ENCODE results near the gene FADS3. TPM values are rescaled to one million over a fixed set of nuclear protein-coding genes. Genes with fewer than 3 reads are reported as not detected.

The FADS3 gene
- total and polyA plus RNA-seq, 2 of the 13 experiments (the other 11 are each of a cell fraction or from before 2014, with no cell fraction given) = 13.4 to 23.2 TPM

DNA sequence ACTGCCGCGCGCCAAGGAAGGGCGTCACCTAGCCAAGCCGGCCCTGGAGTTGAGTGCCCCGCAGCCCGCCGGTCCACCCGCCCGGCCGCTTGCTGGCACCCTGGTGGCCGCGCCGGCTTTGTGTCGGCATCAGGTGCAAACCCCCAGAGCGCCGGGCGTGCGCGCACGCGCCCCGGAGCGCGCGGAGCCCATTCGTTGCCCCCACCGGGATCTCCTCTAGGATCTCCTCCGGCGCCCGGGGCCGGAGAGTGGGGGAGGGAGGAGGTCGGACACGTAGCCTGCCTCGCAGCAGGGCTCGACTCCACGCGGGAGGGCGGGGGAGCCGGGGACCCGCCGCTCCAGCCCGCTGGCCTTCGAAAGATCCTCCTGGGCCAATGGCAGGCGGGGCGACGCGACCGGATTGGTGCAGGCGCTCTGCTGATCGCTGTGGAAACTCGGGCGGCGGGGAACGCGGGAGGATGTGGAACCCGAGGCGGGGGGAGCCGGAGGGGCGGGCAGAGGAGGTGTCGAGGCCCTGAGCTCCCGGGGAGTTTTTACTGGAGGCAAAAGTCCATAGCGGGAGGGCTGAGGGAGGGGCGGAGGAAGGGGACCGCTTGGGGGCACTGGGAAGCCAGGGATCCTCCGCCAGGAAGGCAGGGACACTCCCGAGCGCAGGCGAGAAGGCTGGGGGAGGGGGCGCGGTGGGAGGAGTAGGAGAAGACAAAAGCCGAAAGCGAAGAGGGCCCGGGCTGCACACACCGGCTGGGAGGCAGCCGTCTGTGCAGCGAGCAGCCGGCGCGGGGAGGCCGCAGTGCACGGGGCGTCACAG is 63.6 kb downstream of the FADS3 start, which contains the start of gene FADS2 (continued):
- TF ChIP-seq, protein P1, sequence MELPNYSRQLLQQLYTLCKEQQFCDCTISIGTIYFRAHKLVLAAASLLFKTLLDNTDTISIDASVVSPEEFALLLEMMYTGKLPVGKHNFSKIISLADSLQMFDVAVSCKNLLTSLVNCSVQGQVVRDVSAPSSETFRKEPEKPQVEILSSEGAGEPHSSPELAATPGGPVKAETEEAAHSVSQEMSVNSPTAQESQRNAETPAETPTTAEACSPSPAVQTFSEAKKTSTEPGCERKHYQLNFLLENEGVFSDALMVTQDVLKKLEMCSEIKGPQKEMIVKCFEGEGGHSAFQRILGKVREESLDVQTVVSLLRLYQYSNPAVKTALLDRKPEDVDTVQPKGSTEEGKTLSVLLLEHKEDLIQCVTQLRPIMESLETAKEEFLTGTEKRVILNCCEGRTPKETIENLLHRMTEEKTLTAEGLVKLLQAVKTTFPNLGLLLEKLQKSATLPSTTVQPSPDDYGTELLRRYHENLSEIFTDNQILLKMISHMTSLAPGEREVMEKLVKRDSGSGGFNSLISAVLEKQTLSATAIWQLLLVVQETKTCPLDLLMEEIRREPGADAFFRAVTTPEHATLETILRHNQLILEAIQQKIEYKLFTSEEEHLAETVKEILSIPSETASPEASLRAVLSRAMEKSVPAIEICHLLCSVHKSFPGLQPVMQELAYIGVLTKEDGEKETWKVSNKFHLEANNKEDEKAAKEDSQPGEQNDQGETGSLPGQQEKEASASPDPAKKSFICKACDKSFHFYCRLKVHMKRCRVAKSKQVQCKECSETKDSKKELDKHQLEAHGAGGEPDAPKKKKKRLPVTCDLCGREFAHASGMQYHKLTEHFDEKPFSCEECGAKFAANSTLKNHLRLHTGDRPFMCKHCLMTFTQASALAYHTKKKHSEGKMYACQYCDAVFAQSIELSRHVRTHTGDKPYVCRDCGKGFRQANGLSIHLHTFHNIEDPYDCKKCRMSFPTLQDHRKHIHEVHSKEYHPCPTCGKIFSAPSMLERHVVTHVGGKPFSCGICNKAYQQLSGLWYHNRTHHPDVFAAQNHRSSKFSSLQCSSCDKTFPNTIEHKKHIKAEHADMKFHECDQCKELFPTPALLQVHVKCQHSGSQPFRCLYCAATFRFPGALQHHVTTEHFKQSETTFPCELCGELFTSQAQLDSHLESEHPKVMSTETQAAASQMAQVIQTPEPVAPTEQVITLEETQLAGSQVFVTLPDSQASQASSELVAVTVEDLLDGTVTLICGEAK (IDR thresholded peaks at IDR 0.05) = no peak
- TF ChIP-seq, protein P1 (CRISPR knock-in tag; IDR thresholded peaks at IDR 0.05) = no peak
- no peak for TF ChIP-seq MATR3 (CRISPR knock-in tag; IDR thresholded peaks at IDR 0.05)
- TF ChIP-seq BCLAF1 (IDR thresholded peaks at IDR 0.05) = no peak
- no peak for TF ChIP-seq TCF7L2 (IDR thresholded peaks at IDR 0.05; ENCODE audit: low read depth, low read length)
- no peak for TF ChIP-seq ZNF12 (CRISPR knock-in tag; IDR thresholded peaks at IDR 0.05)
- TF ChIP-seq SAFB2 (CRISPR knock-in tag; IDR thresholded peaks at IDR 0.05; ENCODE audit: borderline replicate concordance, low read depth) = no peak
- TF ChIP-seq ZNF773 (CRISPR knock-in tag; IDR thresholded peaks at IDR 0.05; ENCODE audit: borderline replicate concordance) = no peak; the same call in 1 of the 2 replicates
- peak; percentile 65; the same call in 1 of the 2 replicates for TF ChIP-seq ZC3H13 (CRISPR knock-in tag; IDR thresholded peaks at IDR 0.05)
- TF ChIP-seq KDM2A (CRISPR knock-in tag; IDR thresholded peaks at IDR 0.05; ENCODE audit: borderline replicate concordance, low read depth) = peak; percentile 26; the same call in 1 of the 2 replicates
- TF ChIP-seq FOXJ3 (CRISPR knock-in tag; IDR thresholded peaks at IDR 0.05; ENCODE audit: borderline replicate concordance) = 0 out of 2 replicates have a peak, but pooled peaks have one; percentile 11
- no peak for TF ChIP-seq ATF4 (CRISPR knock-in tag; IDR thresholded peaks at IDR 0.05)
